Transverse colon (tissue), 4 donors: Measurements from ENCODE around the gene AGPAT2. TPM values are rescaled to one million over a fixed set of nuclear protein-coding genes. Genes with fewer than 3 reads are reported as not detected.

Experiments
- DNase-seq: peaks from one replicate; pipeline ENCODE4 v3.0.0-alpha.2; 2019
- H3K27ac ChIP-seq, 4 donors: fragments of 200-600 bp; sonication (generic); 2 replicates each; pipeline ENCODE4 v1.5.1; 2016 to 2018; ENCODE audit warnings: inconsistent platforms in 4 of 4
- H3K27me3 ChIP-seq: fragments of 200-600 bp; sonication (generic); 2 replicates; pipeline ENCODE4 v1.5.1; 2017; ENCODE audit warnings: inconsistent platforms
- H3K36me3 ChIP-seq, 4 donors: fragments of 200-600 bp; sonication (generic); 2 replicates each; pipeline ENCODE4 v1.5.1; 2017 to 2019; ENCODE audit warnings: inconsistent platforms in 4 of 4
- H3K4me1 ChIP-seq, 4 donors: fragments of 200-600 bp; sonication (generic); 2 replicates each; pipeline ENCODE4 v1.5.1; 2017 to 2020; ENCODE audit warnings: inconsistent platforms in 4 of 4
- H3K4me3 ChIP-seq, 4 donors: fragments of 200-600 bp; sonication (generic); 1 replicate in 1 of 4; 2 replicates in 3 of 4; pipeline versions ENCODE4 v1.5.1 to v1.6.1; 2017 to 2019; ENCODE audit warnings: inconsistent platforms in 4 of 4
- H3K9me3 ChIP-seq, 2 donors: fragments of 200-600 bp; sonication (generic); 2 replicates each; pipeline ENCODE4 v1.5.1; 2017 to 2019; ENCODE audit warnings: inconsistent platforms in 2 of 2
- CTCF ChIP-seq, 5 experiments: fragments of 200-600 bp in 3 of 5; fragments of 450-650 bp in 2 of 5; sonication (generic) in 3 of 5; IDR thresholded peaks; 1 replicate in 2 of 5; 2 replicates in 3 of 5; pipeline ENCODE4 v1.5.1; 2016 to 2017; ENCODE audit warnings: antibody characterized with exemption in 5 of 5, inconsistent platforms in 3 of 5, mild to moderate bottlenecking in 2 of 5, moderate library complexity in 1 of 5
- EP300 ChIP-seq: sonication (generic); formaldehyde crosslinking; IDR thresholded peaks from one replicate; pipeline ENCODE4 v1.6.1; 2017; ENCODE audit warnings: antibody characterized with exemption, low read depth
- POLR2A ChIP-seq: fragments of 450-650 bp; IDR thresholded peaks from one replicate; pipeline ENCODE4 v1.6.1; 2016; ENCODE audit warnings: antibody characterized with exemption, mild to moderate bottlenecking, moderate library complexity
- POLR2AphosphoS5 ChIP-seq, 3 donors: sonication (generic); formaldehyde crosslinking; IDR thresholded peaks; one replicate each; pipeline ENCODE4 v1.6.1; 2016; ENCODE audit warnings: antibody characterized with exemption in 3 of 3
- WGBS, 2 donors: methylation state at CpG; one replicate each; pipeline ENCODE4 v1.1.5; 2018; ENCODE audit warnings: low coverage in 1 of 2; 5-methylcytosine and 5-hydroxymethylcytosine counted together
- in situ Hi-C, 4 donors: fragments of 200-750 bp; cut with MboI; loops; one replicate each; pipeline versions ENCODE4 v1.15.0 to v1.15.1; 2017; ENCODE audit warnings: low sequenced_read_pairs in 3 of 4, low pct_ligation_motif_present in 1 of 4, low pct_unique_long_range_greater_than_20kb in 1 of 4
- intact Hi-C: fragments of 100-400 bp; cut with DNase I; formaldehyde crosslinking; loops from one replicate; pipeline ENCODE4 v1.15.1; 2023; ENCODE audit warnings: low total_unique reads
- total RNA-seq, 4 donors: library from RNA; depleted of rRNA; stranded (reverse); fragments of >200 nt; gene quantifications; one replicate each; pipeline ENCODE4 v1.1.0, GENCODE V29; 2016

AGPAT2 gene
- total RNA-seq, 4 donors from 2014 or later = 245 to 441 (median 290) TPM

- intact Hi-C loops = no loop called here
- WGBS, 2 donors = 61 to 66% methylated on average over 11 to 26 of the region's 31 CpGs
- peak; percentile 83 for DNase-seq
- TF ChIP-seq EP300 (no peak), POLR2AphosphoS5 (IDR thresholded peaks at IDR 0.05) (no peak), POLR2A (no peak), CTCF (IDR thresholded peaks at IDR 0.05) (peak; percentile 77 to 97 (median 83))
- H3K4me3 ChIP-seq = no peak overlapping the region
- H3K27ac ChIP-seq = no peak overlapping the region
- no peaks in the 10 kb centered on the region for H3K9me3 ChIP-seq
- no peaks in the 10 kb centered on the region for H3K36me3 ChIP-seq
- in situ Hi-C loops = loop anchor here in 2 of 4 donors (5.0 to 10.0 kb wide), 2 partner anchors 139 to 147 kb away; partner anchors contain the start of gene SEC16A (in 1 of the 2)
- peaks cover 0 to 35% (median 24%) of the 10 kb centered on the region in 4 donors for H3K4me1 ChIP-seq
- H3K27me3 ChIP-seq = peaks cover 12% of the 10 kb centered on the region
Measured at GRCh38 chr9:136631038-136632000, 55.9 kb downstream of the AGPAT2 start.

- H3K27me3 ChIP-seq = peaks cover 12% of the 10 kb centered on the region
- TF ChIP-seq POLR2AphosphoS5 (IDR thresholded peaks at IDR 0.05) (no peak), CTCF (IDR thresholded peaks at IDR 0.05) (no peak), POLR2A (no peak), EP300 (no peak)
- intact Hi-C loops = no loop called here
- no peaks in the 10 kb centered on the region for H3K9me3 ChIP-seq
- in situ Hi-C loops = loop anchor here in 2 of 4 donors (5.0 to 10.0 kb wide), 2 partner anchors 138 to 146 kb away; partner anchors contain the start of gene SEC16A (in 1 of the 2)
- no peak overlapping the region for H3K4me3 ChIP-seq
- peaks cover 6 to 42% (median 31%) of the 10 kb centered on the region in 4 donors for H3K4me1 ChIP-seq
- DNase-seq = no peak
- H3K27ac ChIP-seq = no peak overlapping the region
- WGBS, 2 donors = 48 to 58% methylated on average over 3 to 12 of the region's 12 CpGs
- no peaks in the 10 kb centered on the region for H3K36me3 ChIP-seq
Measured at GRCh38 chr9:136630662-136630992, 56.6 kb downstream of the AGPAT2 start.

GRCh38 chr9:136629879-136630661, 57.2 kb downstream of the AGPAT2 start:
- peak; percentile 75 for DNase-seq
- Histone ChIP-seq H3K4me3 (no peak overlapping the region), H3K4me1 (peaks cover 12 to 47% (median 37%) of the 10 kb centered on the region in 4 donors), H3K36me3 (no peaks in the 10 kb centered on the region), H3K9me3 (no peaks in the 10 kb centered on the region), H3K27ac (peak overlapping the region in 1 of 4 donors; percentile 7), H3K27me3 (peaks cover 9% of the 10 kb centered on the region)
- in situ Hi-C loops = loop anchor here in 2 of 4 donors (5.0 to 10.0 kb wide), 2 partner anchors 138 to 145 kb away; partner anchors contain the start of gene SEC16A (in 1 of the 2)
- intact Hi-C loops = loop anchor here (5.0 kb wide), 1 partner anchor 968 kb away; the partner anchor contains the start of gene LCN9
- TF ChIP-seq EP300 (no peak), CTCF (IDR thresholded peaks at IDR 0.05) (peak; percentile 42 to 71 (median 49)), POLR2AphosphoS5 (IDR thresholded peaks at IDR 0.05) (no peak), POLR2A (no peak)
- WGBS, 2 donors = 17% methylated on average over 19 of the region's 19 CpGs; no CpG with 5 or more reads in 1 of the 2 donors
